Heart left ventricle (tissue), 16 donors: Measurements from ENCODE around the gene ABCB9. TPM values are rescaled to one million over a fixed set of nuclear protein-coding genes. Genes with fewer than 3 reads are reported as not detected.
"Not testable (repeated sequence)": the region's sequence is repeated elsewhere in the genome, so short reads cannot be mapped to it uniquely, and the experiment has no call there.

ENCODE experiments used
- ATAC-seq, 4 donors: fragments of 200-7000 bp; cut with Tn5 transposase; one replicate each; pipeline ENCODE4 v1.9.1; 2020 to 2022; ENCODE audit warnings: moderate library complexity in 4 of 4, mild to moderate bottlenecking in 3 of 4, moderate number of reproducible peaks in 1 of 4
- DNase-seq, 5 donors: peaks; one replicate each; pipeline ENCODE4 v3.0.0-alpha.2; 2020
- H3K27ac ChIP-seq, 12 donors: fragments of 200-600 bp; sonication (generic) in 4 of 12; one replicate each; pipeline versions ENCODE4 v1.5.0 to v1.8.0; 2016 to 2022; ENCODE audit warnings: mild to moderate bottlenecking in 2 of 12
- H3K27me3 ChIP-seq, 9 donors: fragments of 200-600 bp; sonication (generic) in 2 of 9; one replicate each; pipeline versions ENCODE4 v1.5.1 to v1.8.0; 2016 to 2022; ENCODE audit warnings: mild to moderate bottlenecking in 3 of 9
- H3K36me3 ChIP-seq, 9 donors: fragments of 200-600 bp; sonication (generic) in 2 of 9; one replicate each; pipeline versions ENCODE4 v1.5.0 to v1.8.0; 2018 to 2022; ENCODE audit warnings: mild to moderate bottlenecking in 2 of 9
- H3K4me1 ChIP-seq, 12 donors: fragments of 200-600 bp; sonication (generic) in 4 of 12; one replicate each; pipeline versions ENCODE4 v1.5.0 to v1.8.0; 2016 to 2022; ENCODE audit warnings: mild to moderate bottlenecking in 3 of 12
- H3K4me3 ChIP-seq, 12 donors: fragments of 200-600 bp; sonication (generic) in 4 of 12; one replicate each; pipeline versions ENCODE4 v1.5.0 to v1.8.0; 2017 to 2022; ENCODE audit warnings: mild to moderate bottlenecking in 9 of 12, moderate library complexity in 4 of 12
- H3K9me3 ChIP-seq, 12 donors: fragments of 200-600 bp; sonication (generic) in 4 of 12; one replicate each; pipeline versions ENCODE4 v1.5.0 to v1.8.0; 2016 to 2022; ENCODE audit warnings: mild to moderate bottlenecking in 1 of 12
- CTCF ChIP-seq, 12 donors: fragments of 200-600 bp; sonication (generic) in 4 of 12; IDR thresholded peaks; one replicate each; pipeline versions ENCODE4 v1.5.0 to v1.8.0; 2018 to 2022; ENCODE audit warnings: antibody characterized with exemption in 12 of 12, mild to moderate bottlenecking in 5 of 12
- POLR2A ChIP-seq, 2 donors: fragments of 450-650 bp; IDR thresholded peaks; one replicate each; pipeline ENCODE4 v1.6.1; 2017; ENCODE audit warnings: antibody characterized with exemption in 2 of 2, mild to moderate bottlenecking in 2 of 2, moderate library complexity in 2 of 2
- WGBS, 4 donors: extraction: QIAGEN DNeasy Blood & Tissue Kit in 2 of 4; methylation state at CpG; one replicate each; pipeline versions ENCODE4 v1.1.5 to v1.1.7; 2013 to 2018; 5-methylcytosine and 5-hydroxymethylcytosine counted together
- intact Hi-C, 10 donors: fragments of 100-400 bp; cut with DNase I; formaldehyde crosslinking; loops; one replicate each; pipeline versions ENCODE4 v1.11.1 to v1.14.2; 2022
- long read RNA-seq, 3 donors: library from polyadenylated mRNA; unstranded; transcript quantifications; one replicate each; pipeline ENCODE4 v2.0.0, GENCODE V29; 2020 to 2021
- polyA plus RNA-seq, 2 donors: library from polyadenylated mRNA; stranded (reverse); fragments of 200-250 nt; gene quantifications; one replicate each; pipeline ENCODE4 v1.2.3, GENCODE V29; 2013
- total RNA-seq, 9 donors: library from RNA; depleted of rRNA in 2 of 9; stranded (reverse); fragments of >200 nt in 2 of 9; fragmentation: NEBNext Ultra II Directional in 3 of 9; extraction: Animal tissue kit (Norgen Biotek cat#: 25700) in 3 of 9; gene quantifications; one replicate each; pipeline versions ENCODE4 v1.1.0 to v1.2.4, GENCODE V29; 2016 to 2023
- donor health status: ischemic (EF 13 %, LVEDD 7.1; RV severe dilation, severe dysfunction).
- donor health status: healthy with polysubstance abuse.
- donor health status: DM: no; HTN: yes; CAD: no.
- donor health status: DM: no; HTN: no; CAD: no.
- donor health status: ischemic (EF 25% LVEDD 6.9; RV normal size, moderate dysfunction).
- donor health status: ischemic (EF 25% LVEDD 5.7; RV mildly dilated, moderate dysfunction).
- donor health status: healthy.
- donor health status: DM: yes; HTN: yes; CAD: no.
- donor health status: ischemic (EF 35%, LVEDD 5.7; RV mildly dilated, moderate dysfunction).
- donor health status: nonischemic (EF 11% LVEDD 7.7; RV severe dilation, severe dysfunction).
- donor health status: DM: yes; HTN: yes; CAD: no.
- donor health status: PGD.
- donor health status: ischemic (EF 29% LVEDD 5.4; RV normal size, mild dysfunction).
- donor health status: nonischemic (EF 23%, LVEDD 6.1; RV moderate dilation, normal function).

Gene ABCB9
- total RNA-seq (1 to 10 TPM; 3.1 to 8.6 (median 4.7) TPM), polyA plus RNA-seq (1 to 10 TPM; 3.1 to 3.3 TPM)
- long read RNA-seq, donor 1, partial matches to known transcripts = 1 of 5 reads
- long read RNA-seq, donor 1, other reads (novel, unspliced or antisense) = 3 of 5 reads
- long read RNA-seq, donor 2, transcript ABCB9-201 (12 exons, 3,517 nt) = major isoform, 8 of 25 reads
- long read RNA-seq, donor 2, partial matches to known transcripts = 4 of 25 reads
- long read RNA-seq, donor 2, other reads (novel, unspliced or antisense) = 8 of 25 reads
- long read RNA-seq, donor 3, partial matches to known transcripts = 2 of 8 reads
- long read RNA-seq, donor 3, other reads (novel, unspliced or antisense) = 5 of 8 reads

GRCh38 chr12:122965851-122966742 is at the start of gene ABCB9:
TSS of gene ABCB9 (minus strand) at chr12:122966463. CDS start at chr12:122960235, 6,228 bp downstream.
- intact Hi-C loops = no loop called here
- peaks cover 0 to 53% (median 30%) of the 10 kb centered on the region in 12 donors for H3K4me1 ChIP-seq
- H3K27ac ChIP-seq = peak within 1 kb of the TSS in 11 of 12 donors; percentile 13 to 79 (median 61)
- peak; percentile 80 to 94 (median 92) for ATAC-seq
- H3K36me3 ChIP-seq = no peaks in the 10 kb centered on the region
- H3K27me3 ChIP-seq = no peaks in the 10 kb centered on the region
- WGBS, 4 donors = 1 to 3% (median 2%) methylated on average over 18 to 55 of the region's 55 CpGs
- DNase-seq = peak; percentile 93 to 97 (median 94)
- H3K4me3 ChIP-seq = peak within 1 kb of the TSS; percentile 53 to 94 (median 70)
- H3K9me3 ChIP-seq = no peaks in the 10 kb centered on the region
- TF ChIP-seq POLR2A (IDR thresholded peaks at IDR 0.05) (peak in 1 of 2 donors; percentile 78), CTCF (IDR thresholded peaks at IDR 0.05) (no peak)

GRCh38 chr12:123014473-123014872 is 48.2 kb upstream of the ABCB9 start:
- DNase-seq, H3K4me1 ChIP-seq, H3K9me3 ChIP-seq, H3K27ac ChIP-seq, intact Hi-C loops, ATAC-seq, H3K27me3 ChIP-seq, H3K4me3 ChIP-seq: not testable (repeated sequence)
- WGBS, 4 donors = 93 to 96% (median 95%) methylated on average over 4 of the region's 4 CpGs
- H3K36me3 ChIP-seq = peaks cover 0 to 38% (median 18%) of the 10 kb centered on the region in 9 donors

GRCh38 chr12:123013185-123014095 is 47.2 kb upstream of the ABCB9 start:
- H3K27ac ChIP-seq = no peak overlapping the region
- ATAC-seq = peak in 1 of 4 donors; percentile 23
- WGBS, 4 donors = 93 to 98% (median 95%) methylated on average over 16 to 19 of the region's 19 CpGs
- intact Hi-C loops = no loop called here
- H3K36me3 ChIP-seq = peaks cover 0 to 48% (median 28%) of the 10 kb centered on the region in 9 donors
- TF ChIP-seq CTCF (IDR thresholded peaks at IDR 0.05) (no peak), POLR2A (IDR thresholded peaks at IDR 0.05) (no peak)
- H3K4me3 ChIP-seq = no peak overlapping the region
- no peaks in the 10 kb centered on the region for H3K9me3 ChIP-seq
- no peaks in the 10 kb centered on the region for H3K27me3 ChIP-seq
- H3K4me1 ChIP-seq = no peaks in the 10 kb centered on the region
- DNase-seq = no peak

GRCh38 chr12:123011701-123012100 is 45.4 kb upstream of the ABCB9 start:
- intact Hi-C loops = no loop called here
- Histone ChIP-seq H3K4me1 (no peaks in the 10 kb centered on the region), H3K4me3 (no peak overlapping the region), H3K27me3 (no peaks in the 10 kb centered on the region), H3K36me3 (peaks cover 0 to 64% (median 44%) of the 10 kb centered on the region in 9 donors), H3K27ac (no peak overlapping the region), H3K9me3 (no peaks in the 10 kb centered on the region)
- WGBS, 4 donors = 80 to 95% (median 86%) methylated on average over 6 of the region's 6 CpGs
- no peak for TF ChIP-seq CTCF (IDR thresholded peaks at IDR 0.05)
- TF ChIP-seq POLR2A (IDR thresholded peaks at IDR 0.05) = no peak
- ATAC-seq (no peak), DNase-seq (no peak)
